HepG2 (cell line): Measurements from ENCODE around the gene FAM114A2. TPM values are rescaled to one million over a fixed set of nuclear protein-coding genes. Genes with fewer than 3 reads are reported as not detected.

Experiments
- ATAC-seq: fragments of 200-7000 bp; cut with Tn5 transposase; 3 replicates; pipeline ENCODE4 v1.9.1; 2020; ENCODE audit warnings: mild to moderate bottlenecking, moderate library complexity
- BruUV-seq: library from RNA; stranded (reverse); fragments of 400-500 nt; replicated peaks from 2 replicates; lab custom pipeline; 2021; lab: Mats Ljungman, UMichigan
- CTCF ChIA-PET: fragments of 300-600 bp; formaldehyde crosslinking; extraction: SDS; loops from one replicate; lab custom pipeline; 2021; ENCODE audit warnings: low total read pairs, inconsistent platforms, low intra/inter-chr PET ratio; lab: Yijun Ruan, JAX
- POLR2A ChIA-PET: fragments of 350-600 bp; sonication (Branson Sonifier 250); formaldehyde crosslinking; loops from one replicate; lab custom pipeline; 2020; ENCODE audit warnings: antibody characterized with exemption, inconsistent platforms; lab: Yijun Ruan, JAX
- DNase-seq: peaks from one replicate; pipeline ENCODE4 v3.0.0-alpha.2; 2015; ENCODE audit warnings: low spot score
- FAIRE-seq: peaks from 3 replicates; lab custom pipeline; 2011; peaks lifted over from hg19 to GRCh38; lab: Jason Lieb, UNC
- H2AFZ ChIP-seq: one replicate; pipeline ENCODE4 v1.6.1; 2011; ENCODE audit warnings: low read length, inconsistent platforms
- H3K27ac ChIP-seq: fragments of 300-600 bp; 3 replicates; pipeline ENCODE4 v1.8.0; 2011; ENCODE audit warnings: mixed run types, mild to moderate bottlenecking, mixed read lengths, low read length, inconsistent platforms; ENCODE audit not compliant: insufficient read depth; ENCODE audit errors: extremely low read length
- H3K27me3 ChIP-seq, 2 experiments: fragments of 200-600 bp in 1 of 2; 2 replicates in 1 of 2; 3 replicates in 1 of 2; pipeline versions ENCODE4 v1.6.0 to v1.8.0; 2011; ENCODE audit warnings: low read length in 2 of 2, mild to moderate bottlenecking in 2 of 2, moderate library complexity in 2 of 2, inconsistent platforms in 1 of 2; ENCODE audit not compliant: insufficient read depth in 2 of 2, control insufficient read depth in 1 of 2
- H3K36me3 ChIP-seq, 2 experiments: fragments of 200-600 bp in 1 of 2; replicated peaks in 1 of 2; 2 replicates in 1 of 2; 3 replicates in 1 of 2; pipeline versions ENCODE4 v1.5.1 to v1.8.0; 2011; ENCODE audit warnings: low read length in 2 of 2, inconsistent platforms in 1 of 2; ENCODE audit not compliant: insufficient read depth in 2 of 2, control insufficient read depth in 1 of 2
- H3K4me1 ChIP-seq: 2 replicates; pipeline ENCODE4 v1.5.1; 2012; ENCODE audit warnings: low read length, inconsistent platforms; ENCODE audit not compliant: insufficient read depth
- H3K4me2 ChIP-seq: 2 replicates; pipeline ENCODE4 v1.6.0; 2011; ENCODE audit warnings: low read depth, low read length, inconsistent platforms
- H3K4me3 ChIP-seq, 3 experiments: fragments of 200-600 bp in 1 of 3; sonication (generic), shearing (Covaris generic) in 1 of 3; replicated peaks in 1 of 3; 2 replicates each; pipeline ENCODE4 v1.5.1; 2011 to 2016; ENCODE audit warnings: low read length in 3 of 3, inconsistent platforms in 2 of 3, low read depth in 2 of 3, mild to moderate bottlenecking in 2 of 3, control low read depth in 1 of 3, mixed read lengths in 1 of 3; ENCODE audit not compliant: insufficient read depth in 1 of 3
- H3K79me2 ChIP-seq: one replicate; pipeline ENCODE4 v1.6.1; 2011; ENCODE audit warnings: low read length, inconsistent platforms; ENCODE audit not compliant: insufficient read depth
- H3K9ac ChIP-seq: 2 replicates; pipeline ENCODE4 v1.6.0; 2011; ENCODE audit warnings: mild to moderate bottlenecking, low read depth, low read length, inconsistent platforms; ENCODE audit not compliant: insufficient read depth
- H3K9me3 ChIP-seq: 2 replicates; pipeline ENCODE4 v1.5.1; 2012; ENCODE audit warnings: mild to moderate bottlenecking, low read length
- H4K20me1 ChIP-seq: 2 replicates; pipeline ENCODE4 v1.6.0; 2011; ENCODE audit warnings: inconsistent platforms, mild to moderate bottlenecking, low read length, moderate library complexity; ENCODE audit not compliant: insufficient read depth
- AHR ChIP-seq: IDR thresholded peaks from 2 replicates; pipeline ENCODE4 v1.6.1; 2018; ENCODE audit warnings: missing genetic modification reagents, missing compliant biosample characterization
- CEBPG ChIP-seq: IDR thresholded peaks from 2 replicates; pipeline ENCODE4 v1.6.1; 2016
- FOXK1 ChIP-seq: sonication (generic); formaldehyde crosslinking; IDR thresholded peaks from 2 replicates; pipeline ENCODE4 v1.4.0; 2020; ENCODE audit warnings: low read depth, missing genetic modification reagents, borderline replicate concordance
- GATA4 ChIP-seq: sonication (generic); IDR thresholded peaks from 2 replicates; pipeline ENCODE4 v1.6.1; 2016; ENCODE audit warnings: antibody characterized with exemption, low read depth, borderline replicate concordance
- JUND ChIP-seq: sonication (generic); formaldehyde crosslinking; IDR thresholded peaks from 2 replicates; pipeline ENCODE4 v1.8.0; 2022; ENCODE audit warnings: mild to moderate bottlenecking, missing genetic modification reagents
- NFYC ChIP-seq: IDR thresholded peaks from 2 replicates; pipeline ENCODE4 v1.6.1; 2016; ENCODE audit warnings: missing genetic modification reagents, missing compliant biosample characterization
- RXRB ChIP-seq: IDR thresholded peaks from 2 replicates; pipeline ENCODE4 v1.6.1; 2016; ENCODE audit warnings: borderline replicate concordance, missing genetic modification reagents, missing compliant biosample characterization
- SRSF9 ChIP-seq: fragments of 200-400 bp; formaldehyde crosslinking; IDR thresholded peaks from 2 replicates; pipeline ENCODE4 v1.6.1; 2018; ENCODE audit warnings: borderline replicate concordance, mild to moderate bottlenecking, low read depth, low read length; ENCODE audit not compliant: insufficient read depth, poor library complexity, severe bottlenecking
- ZNF224 ChIP-seq: sonication (generic); formaldehyde crosslinking; IDR thresholded peaks from 2 replicates; pipeline ENCODE4 v1.5.0; 2020; ENCODE audit warnings: mild to moderate bottlenecking, missing genetic modification reagents
- ZNF253 ChIP-seq: sonication (generic); formaldehyde crosslinking; IDR thresholded peaks from 2 replicates; pipeline ENCODE4 v1.8.0; 2022; ENCODE audit warnings: mild to moderate bottlenecking, missing genetic modification reagents, borderline replicate concordance
- ZNF460 ChIP-seq: sonication (generic); formaldehyde crosslinking; IDR thresholded peaks from 2 replicates; pipeline ENCODE4 v1.5.1; 2020; ENCODE audit warnings: missing genetic modification reagents, mild to moderate bottlenecking, borderline replicate concordance
- WGBS: methylation state at CpG from one replicate; pipeline ENCODE4 v1.1.6; 2017; ENCODE audit warnings: low lambda C conversion rate; 5-methylcytosine and 5-hydroxymethylcytosine counted together
- in situ Hi-C: cut with HindIII; loops from 2 replicates; pipeline ENCODE4 v1.10.0; 2017; ENCODE audit warnings: low pct_unique_long_range_greater_than_20kb; ENCODE audit not compliant: extremely low pct_ligation_motif_present
- intact Hi-C: fragments of 100-400 bp; cut with micrococcal nuclease; formaldehyde crosslinking; loops from one replicate; pipeline ENCODE4 v1.10.0; 2022; ENCODE audit not compliant: unreplicated experiment
- polyA plus RNA-seq, 8 experiments: library from polyadenylated mRNA; depleted of rRNA in 3 of 8; stranded (reverse) in 7 of 8; unstranded in 1 of 8; fragments of >200 nt; fragmentation: Illumina TruSeq in 4 of 8; extraction: Trizol in 4 of 8; gene quantifications; 2 replicates each; pipeline versions ENCODE4 v1.2.1 to v1.2.3, GENCODE V29; 2011 to 2016; ENCODE audit warnings: low read depth in 4 of 8, missing spikeins in 1 of 8, mixed read lengths in 1 of 8; ENCODE audit not compliant: insufficient read depth in 1 of 8
- total RNA-seq, 5 experiments: library from RNA; depleted of rRNA; stranded (reverse); fragments of >200 nt; fragmentation: Illumina TruSeq; extraction: Trizol; gene quantifications; 2 replicates each; pipeline ENCODE4 v1.2.3, GENCODE V29; 2016; ENCODE audit warnings: low read depth in 1 of 5
- TF ChIP-seq, protein P1 (sequence below): sonication (generic); formaldehyde crosslinking; IDR thresholded peaks from 2 replicates; pipeline ENCODE4 v1.4.0; 2020; ENCODE audit warnings: mild to moderate bottlenecking, missing genetic modification reagents
- TF ChIP-seq, protein P2 (sequence below): sonication (generic); formaldehyde crosslinking; IDR thresholded peaks from 2 replicates; pipeline ENCODE4 v1.5.1; 2020; ENCODE audit warnings: missing genetic modification reagents, mild to moderate bottlenecking, borderline replicate concordance
- TF ChIP-seq, protein P3 (sequence below): sonication (generic); formaldehyde crosslinking; IDR thresholded peaks from 2 replicates; pipeline ENCODE4 v1.4.0; 2020; ENCODE audit warnings: missing genetic modification reagents
- TF ChIP-seq, protein P4 (sequence below): IDR thresholded peaks from 2 replicates; pipeline ENCODE4 v1.6.1; 2016; ENCODE audit warnings: low read depth, control low read depth

FAM114A2 gene
- total and polyA plus RNA-seq, 2 of the 13 experiments (the other 11 are each of a cell fraction or from before 2014, with no cell fraction given), result 6.9 to 11.4 TPM

DNA sequence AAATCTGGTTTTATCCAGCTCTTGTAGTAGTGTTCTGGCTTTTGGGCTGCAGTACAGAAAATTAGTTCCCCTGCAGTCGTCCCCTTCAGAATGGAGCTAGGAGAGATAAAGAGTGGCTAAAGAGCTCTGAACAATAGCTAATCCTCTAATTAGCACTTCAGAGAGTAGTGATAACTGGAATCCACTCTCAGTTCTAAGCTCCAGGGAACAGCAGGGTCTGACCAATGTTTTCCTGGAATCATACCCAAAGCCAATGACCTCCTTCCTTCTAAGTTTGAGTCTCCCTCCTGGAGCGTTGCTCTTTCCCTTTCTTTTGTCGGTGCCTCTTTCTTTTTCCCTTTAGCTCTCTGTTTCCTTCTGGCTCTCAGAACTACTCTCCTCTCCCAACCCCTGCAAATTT is 47.4 kb upstream of the FAM114A2 start:
- Histone ChIP-seq H3K27ac (no peak overlapping the region), H3K27me3 (peaks cover 2 to 24% of the 10 kb centered on the region in 2 experiments; a peak in 3 of 5 replicates), H3K9ac (no peak overlapping the region), H2AFZ (no peak overlapping the region), H3K4me2 (no peak overlapping the region), H3K79me2 (no peaks in the 10 kb centered on the region), H3K4me1 (no peaks in the 10 kb centered on the region)
- DNase-seq (no peak), FAIRE-seq (no peak)
- CTCF ChIA-PET, result no interaction called here
- POLR2A ChIA-PET, result no interaction called here
- no TSS peak for BruUV-seq
- in situ Hi-C loops, result no loop called here
- TF ChIP-seq, protein P1, sequence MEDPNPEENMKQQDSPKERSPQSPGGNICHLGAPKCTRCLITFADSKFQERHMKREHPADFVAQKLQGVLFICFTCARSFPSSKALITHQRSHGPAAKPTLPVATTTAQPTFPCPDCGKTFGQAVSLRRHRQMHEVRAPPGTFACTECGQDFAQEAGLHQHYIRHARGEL (CRISPR knock-in tag), result no peak
- TF ChIP-seq AHR (CRISPR knock-in tag) (no peak), GATA4 (no peak), FOXK1 (CRISPR knock-in tag) (no peak), RXRB (CRISPR knock-in tag) (no peak), NFYC (CRISPR knock-in tag) (no peak), ZNF224 (CRISPR knock-in tag) (no peak), CEBPG (CRISPR knock-in tag) (no peak), ZNF460 (CRISPR knock-in tag) (no peak), SRSF9 (no peak), ZNF253 (no peak), JUND (CRISPR knock-in tag) (no peak)
- TF ChIP-seq, protein P2, sequence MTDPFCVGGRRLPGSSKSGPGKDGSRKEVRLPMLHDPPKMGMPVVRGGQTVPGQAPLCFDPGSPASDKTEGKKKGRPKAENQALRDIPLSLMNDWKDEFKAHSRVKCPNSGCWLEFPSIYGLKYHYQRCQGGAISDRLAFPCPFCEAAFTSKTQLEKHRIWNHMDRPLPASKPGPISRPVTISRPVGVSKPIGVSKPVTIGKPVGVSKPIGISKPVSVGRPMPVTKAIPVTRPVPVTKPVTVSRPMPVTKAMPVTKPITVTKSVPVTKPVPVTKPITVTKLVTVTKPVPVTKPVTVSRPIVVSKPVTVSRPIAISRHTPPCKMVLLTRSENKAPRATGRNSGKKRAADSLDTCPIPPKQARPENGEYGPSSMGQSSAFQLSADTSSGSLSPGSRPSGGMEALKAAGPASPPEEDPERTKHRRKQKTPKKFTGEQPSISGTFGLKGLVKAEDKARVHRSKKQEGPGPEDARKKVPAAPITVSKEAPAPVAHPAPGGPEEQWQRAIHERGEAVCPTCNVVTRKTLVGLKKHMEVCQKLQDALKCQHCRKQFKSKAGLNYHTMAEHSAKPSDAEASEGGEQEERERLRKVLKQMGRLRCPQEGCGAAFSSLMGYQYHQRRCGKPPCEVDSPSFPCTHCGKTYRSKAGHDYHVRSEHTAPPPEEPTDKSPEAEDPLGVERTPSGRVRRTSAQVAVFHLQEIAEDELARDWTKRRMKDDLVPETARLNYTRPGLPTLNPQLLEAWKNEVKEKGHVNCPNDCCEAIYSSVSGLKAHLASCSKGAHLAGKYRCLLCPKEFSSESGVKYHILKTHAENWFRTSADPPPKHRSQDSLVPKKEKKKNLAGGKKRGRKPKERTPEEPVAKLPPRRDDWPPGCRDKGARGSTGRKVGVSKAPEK (CRISPR knock-in tag), result no peak
- TF ChIP-seq, protein P3, sequence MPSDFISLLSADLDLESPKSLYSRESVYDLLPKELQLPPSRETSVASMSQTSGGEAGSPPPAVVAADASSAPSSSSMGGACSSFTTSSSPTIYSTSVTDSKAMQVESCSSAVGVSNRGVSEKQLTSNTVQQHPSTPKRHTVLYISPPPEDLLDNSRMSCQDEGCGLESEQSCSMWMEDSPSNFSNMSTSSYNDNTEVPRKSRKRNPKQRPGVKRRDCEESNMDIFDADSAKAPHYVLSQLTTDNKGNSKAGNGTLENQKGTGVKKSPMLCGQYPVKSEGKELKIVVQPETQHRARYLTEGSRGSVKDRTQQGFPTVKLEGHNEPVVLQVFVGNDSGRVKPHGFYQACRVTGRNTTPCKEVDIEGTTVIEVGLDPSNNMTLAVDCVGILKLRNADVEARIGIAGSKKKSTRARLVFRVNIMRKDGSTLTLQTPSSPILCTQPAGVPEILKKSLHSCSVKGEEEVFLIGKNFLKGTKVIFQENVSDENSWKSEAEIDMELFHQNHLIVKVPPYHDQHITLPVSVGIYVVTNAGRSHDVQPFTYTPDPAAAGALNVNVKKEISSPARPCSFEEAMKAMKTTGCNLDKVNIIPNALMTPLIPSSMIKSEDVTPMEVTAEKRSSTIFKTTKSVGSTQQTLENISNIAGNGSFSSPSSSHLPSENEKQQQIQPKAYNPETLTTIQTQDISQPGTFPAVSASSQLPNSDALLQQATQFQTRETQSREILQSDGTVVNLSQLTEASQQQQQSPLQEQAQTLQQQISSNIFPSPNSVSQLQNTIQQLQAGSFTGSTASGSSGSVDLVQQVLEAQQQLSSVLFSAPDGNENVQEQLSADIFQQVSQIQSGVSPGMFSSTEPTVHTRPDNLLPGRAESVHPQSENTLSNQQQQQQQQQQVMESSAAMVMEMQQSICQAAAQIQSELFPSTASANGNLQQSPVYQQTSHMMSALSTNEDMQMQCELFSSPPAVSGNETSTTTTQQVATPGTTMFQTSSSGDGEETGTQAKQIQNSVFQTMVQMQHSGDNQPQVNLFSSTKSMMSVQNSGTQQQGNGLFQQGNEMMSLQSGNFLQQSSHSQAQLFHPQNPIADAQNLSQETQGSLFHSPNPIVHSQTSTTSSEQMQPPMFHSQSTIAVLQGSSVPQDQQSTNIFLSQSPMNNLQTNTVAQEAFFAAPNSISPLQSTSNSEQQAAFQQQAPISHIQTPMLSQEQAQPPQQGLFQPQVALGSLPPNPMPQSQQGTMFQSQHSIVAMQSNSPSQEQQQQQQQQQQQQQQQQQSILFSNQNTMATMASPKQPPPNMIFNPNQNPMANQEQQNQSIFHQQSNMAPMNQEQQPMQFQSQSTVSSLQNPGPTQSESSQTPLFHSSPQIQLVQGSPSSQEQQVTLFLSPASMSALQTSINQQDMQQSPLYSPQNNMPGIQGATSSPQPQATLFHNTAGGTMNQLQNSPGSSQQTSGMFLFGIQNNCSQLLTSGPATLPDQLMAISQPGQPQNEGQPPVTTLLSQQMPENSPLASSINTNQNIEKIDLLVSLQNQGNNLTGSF (CRISPR knock-in tag), result no peak
- TF ChIP-seq, protein P4, sequence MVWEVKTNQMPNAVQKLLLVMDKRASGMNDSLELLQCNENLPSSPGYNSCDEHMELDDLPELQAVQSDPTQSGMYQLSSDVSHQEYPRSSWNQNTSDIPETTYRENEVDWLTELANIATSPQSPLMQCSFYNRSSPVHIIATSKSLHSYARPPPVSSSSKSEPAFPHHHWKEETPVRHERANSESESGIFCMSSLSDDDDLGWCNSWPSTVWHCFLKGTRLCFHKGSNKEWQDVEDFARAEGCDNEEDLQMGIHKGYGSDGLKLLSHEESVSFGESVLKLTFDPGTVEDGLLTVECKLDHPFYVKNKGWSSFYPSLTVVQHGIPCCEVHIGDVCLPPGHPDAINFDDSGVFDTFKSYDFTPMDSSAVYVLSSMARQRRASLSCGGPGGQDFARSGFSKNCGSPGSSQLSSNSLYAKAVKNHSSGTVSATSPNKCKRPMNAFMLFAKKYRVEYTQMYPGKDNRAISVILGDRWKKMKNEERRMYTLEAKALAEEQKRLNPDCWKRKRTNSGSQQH, result no peak
- TF ChIP-seq, all 625 proteins: peak for 0
- H4K20me1 ChIP-seq, result no peaks in the 10 kb centered on the region
- 11% methylated on average over 3 of the region's 3 CpGs for WGBS
- ATAC-seq, result no peak
- intact Hi-C loops, result no loop called here
- H3K9me3 ChIP-seq, result no peaks in the 10 kb centered on the region
- H3K4me3 ChIP-seq, result no peak overlapping the region
- no peaks in the 10 kb centered on the region for H3K36me3 ChIP-seq
